Panc1 (cell line): ENCODE measurements around the gene UGGT1. TPM values are rescaled to one million over a fixed set of nuclear protein-coding genes. Genes with fewer than 3 reads are reported as not detected.

Experiments used
- ATAC-seq: fragments of 200-7000 bp; cut with Tn5 transposase; 2 replicates; pipeline ENCODE4 v1.9.1; 2020; ENCODE audit warnings: mild to moderate bottlenecking, moderate library complexity
- BruUV-seq: library from RNA; stranded (reverse); fragments of 400-500 nt; replicated peaks from 2 replicates; lab custom pipeline; 2021; lab: Mats Ljungman, UMichigan
- CTCF ChIA-PET: fragments of 300-600 bp; sonication (Branson Sonifier 250); formaldehyde crosslinking; loops from one replicate; lab custom pipeline; 2022; ENCODE audit warnings: antibody characterized with exemption; lab: Charles Lee
- POLR2A ChIA-PET: fragments of 300-600 bp; sonication (Branson Sonifier 250); formaldehyde crosslinking; loops from one replicate; lab custom pipeline; 2022; ENCODE audit warnings: antibody characterized with exemption; lab: Charles Lee
- DNase-seq: peaks from one replicate; pipeline ENCODE4 v3.0.0-alpha.2; 2010; ENCODE audit warnings: low read depth, low spot score
- H3K27ac ChIP-seq: 2 replicates; pipeline ENCODE4 v1.5.1; 2011; ENCODE audit warnings: mild to moderate bottlenecking, low read length, inconsistent platforms
- H3K27me3 ChIP-seq: fragments of 200-500 bp; sonication (Bioruptor generic); 2 replicates; pipeline ENCODE4 v1.6.0; 2014; ENCODE audit warnings: low read length, inconsistent platforms; ENCODE audit not compliant: control insufficient read depth, insufficient read depth
- H3K36me3 ChIP-seq: fragments of 200-500 bp; sonication (Bioruptor generic); 2 replicates; pipeline ENCODE4 v1.5.1; 2014; ENCODE audit warnings: inconsistent platforms, mild to moderate bottlenecking, low read length, moderate library complexity; ENCODE audit not compliant: control insufficient read depth, insufficient read depth
- H3K4me1 ChIP-seq: 2 replicates; pipeline ENCODE4 v1.5.1; 2011; ENCODE audit warnings: inconsistent platforms, mild to moderate bottlenecking, low read length, moderate library complexity; ENCODE audit not compliant: control insufficient read depth, insufficient read depth
- H3K4me3 ChIP-seq, 2 experiments: 2 replicates each; pipeline ENCODE4 v1.5.1; 2011 to 2012; ENCODE audit warnings: low read depth in 2 of 2, low read length in 2 of 2, mild to moderate bottlenecking in 2 of 2, inconsistent platforms in 1 of 2, moderate library complexity in 1 of 2
- H3K9me3 ChIP-seq: fragments of 200-500 bp; sonication (Bioruptor generic); 2 replicates; pipeline ENCODE4 v1.5.1; 2014; ENCODE audit warnings: low read depth, mild to moderate bottlenecking, inconsistent platforms, low read length, moderate library complexity; ENCODE audit not compliant: control insufficient read depth, insufficient read depth
- CTCF ChIP-seq: fragments of 450-650 bp; IDR thresholded peaks from 2 replicates; pipeline ENCODE4 v1.5.1; 2017; ENCODE audit warnings: mild to moderate bottlenecking
- POLR2AphosphoS5 ChIP-seq: IDR thresholded peaks from 2 replicates; pipeline ENCODE4 v1.6.1; 2012; ENCODE audit warnings: mild to moderate bottlenecking, low read depth, low read length, moderate library complexity
- REST ChIP-seq, 2 experiments: IDR thresholded peaks; 2 replicates each; pipeline ENCODE4 v1.6.1; 2011 to 2012; ENCODE audit warnings: low read depth in 2 of 2, control low read depth in 1 of 2, low read length in 1 of 2, mild to moderate bottlenecking in 1 of 2, moderate library complexity in 1 of 2; ENCODE audit not compliant: insufficient read depth in 1 of 2
- SIN3A ChIP-seq: IDR thresholded peaks from 2 replicates; pipeline ENCODE4 v1.6.1; 2012; ENCODE audit warnings: low read depth, mild to moderate bottlenecking, low read length, moderate library complexity, borderline replicate concordance; ENCODE audit not compliant: insufficient read depth
- TCF7L2 ChIP-seq: IDR thresholded peaks from 2 replicates; pipeline ENCODE4 v1.6.1; 2011; ENCODE audit warnings: mild to moderate bottlenecking, low read depth, low read length, inconsistent platforms
- in situ Hi-C: cut with HindIII; loops from 2 replicates; pipeline ENCODE4 v1.10.0; 2016; ENCODE audit warnings: low sequenced_read_pairs, low pct_unique_long_range_greater_than_20kb
- intact Hi-C: fragments of 100-400 bp; cut with micrococcal nuclease; formaldehyde crosslinking; loops from one replicate; pipeline ENCODE4 v1.10.0; 2022; ENCODE audit not compliant: unreplicated experiment
- total RNA-seq: library from RNA; stranded (reverse); gene quantifications from one replicate; pipeline ENCODE4 v1.2.1, GENCODE V29; 2021; ENCODE audit not compliant: unreplicated experiment

Gene UGGT1
- total RNA-seq, 1 experiment from 2014 or later: 64.2 TPM

- Histone ChIP-seq H3K36me3 (peaks cover 19% of the 10 kb centered on the region), H3K9me3 (no peaks in the 10 kb centered on the region), H3K4me3 (no peak overlapping the region), H3K27me3 (no peaks in the 10 kb centered on the region), H3K4me1 (no peaks in the 10 kb centered on the region), H3K27ac (no peak overlapping the region)
- intact Hi-C loops (no loop called here), in situ Hi-C loops (no loop called here)
- TF ChIP-seq POLR2AphosphoS5: no peak
- TF ChIP-seq CTCF: no peak
- no peak for TF ChIP-seq REST (IDR thresholded peaks at IDR 0.05; ENCODE audit: insufficient read depth in 1 of 2, low read depth in 2 of 2, low read length in 1 of 2)
- no peak for TF ChIP-seq TCF7L2
- TF ChIP-seq SIN3A: no peak
- ATAC-seq (no peak), DNase-seq (no peak)
- BruUV-seq: no TSS peak
- ChIA-PET CTCF (no interaction called here), POLR2A (no interaction called here)
Observed at GRCh38 chr2:128169497-128169896, 78.5 kb downstream of the UGGT1 start.

GRCh38 chr2:128169933-128170709 is 79.1 kb downstream of the UGGT1 start:
- no peak for DNase-seq
- ChIA-PET POLR2A (interaction anchor here (1.0 kb wide), 1 partner anchor 79 kb away, joined by 3 read pairs; the partner anchor contains the start of gene UGGT1), CTCF (no interaction called here)
- H3K27me3 ChIP-seq: no peaks in the 10 kb centered on the region
- H3K4me3 ChIP-seq: no peak overlapping the region
- intact Hi-C loops: no loop called here
- H3K36me3 ChIP-seq: peaks cover 25% of the 10 kb centered on the region
- H3K27ac ChIP-seq: no peak overlapping the region
- H3K4me1 ChIP-seq: no peaks in the 10 kb centered on the region
- in situ Hi-C loops: no loop called here
- H3K9me3 ChIP-seq: no peaks in the 10 kb centered on the region
- TF ChIP-seq REST (IDR thresholded peaks at IDR 0.05; ENCODE audit: insufficient read depth in 1 of 2, low read depth in 2 of 2, low read length in 1 of 2): no peak
- no peak for TF ChIP-seq POLR2AphosphoS5
- no peak for TF ChIP-seq TCF7L2
- no peak for TF ChIP-seq SIN3A
- no peak for TF ChIP-seq CTCF
- no TSS peak for BruUV-seq
- no peak for ATAC-seq
